ELR (cell line): Measurements from ENCODE around the gene NLRP3.
A peak's percentile ranks its signal among the peaks of the same experiment; 100 is the strongest.

Source experiments
- DNase-seq: peaks from one replicate; pipeline ENCODE4 v3.0.0-alpha.2; 2015; ENCODE audit warnings: low read depth

NLRP3 gene

DNA sequence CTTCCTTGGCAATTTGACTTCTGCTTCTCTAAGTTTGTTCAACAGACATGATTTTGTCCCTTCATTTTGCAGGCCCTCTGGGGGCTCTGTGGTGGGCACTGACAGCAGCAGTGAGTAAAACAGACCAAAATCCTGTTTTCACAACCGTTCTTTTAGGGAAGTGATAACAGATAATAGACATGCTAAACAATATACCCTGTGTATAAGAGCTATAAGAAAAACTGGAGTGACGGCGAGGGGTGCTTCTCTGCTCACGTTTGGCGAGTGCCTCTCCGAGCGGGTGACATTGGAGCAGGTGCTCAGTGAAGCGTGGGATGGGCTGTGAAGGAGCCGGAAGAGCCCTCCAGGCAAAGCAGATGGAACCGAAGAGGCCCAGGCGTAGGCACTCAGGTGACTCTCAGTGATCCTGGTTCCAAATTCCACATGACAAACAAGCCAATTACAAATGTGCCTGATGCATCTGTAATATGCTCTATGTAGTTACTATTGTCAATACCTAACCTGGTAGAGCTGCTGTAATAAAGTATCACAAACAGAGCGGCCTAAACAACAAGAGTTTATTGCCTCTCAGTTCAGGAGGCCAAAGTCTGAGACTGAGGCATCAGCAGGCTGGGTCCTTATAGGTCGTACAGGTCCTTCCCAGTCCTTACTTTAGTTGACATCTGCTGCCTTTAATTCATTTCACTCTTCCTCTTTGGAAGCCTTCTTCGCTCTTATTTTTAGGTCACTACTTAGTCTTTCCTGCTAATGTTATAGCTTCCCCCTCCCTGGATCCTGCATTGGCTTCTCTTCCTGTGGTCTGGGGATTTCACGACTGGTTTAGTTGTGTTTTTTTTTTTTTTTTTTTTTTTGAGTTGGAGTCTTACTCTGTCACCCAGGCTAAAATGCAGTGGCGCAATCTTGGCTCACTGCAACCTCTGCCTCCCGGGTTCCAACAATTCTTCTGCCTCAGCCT lies 21.9 kb downstream of the NLRP3 start:
- no peak for DNase-seq

DNA sequence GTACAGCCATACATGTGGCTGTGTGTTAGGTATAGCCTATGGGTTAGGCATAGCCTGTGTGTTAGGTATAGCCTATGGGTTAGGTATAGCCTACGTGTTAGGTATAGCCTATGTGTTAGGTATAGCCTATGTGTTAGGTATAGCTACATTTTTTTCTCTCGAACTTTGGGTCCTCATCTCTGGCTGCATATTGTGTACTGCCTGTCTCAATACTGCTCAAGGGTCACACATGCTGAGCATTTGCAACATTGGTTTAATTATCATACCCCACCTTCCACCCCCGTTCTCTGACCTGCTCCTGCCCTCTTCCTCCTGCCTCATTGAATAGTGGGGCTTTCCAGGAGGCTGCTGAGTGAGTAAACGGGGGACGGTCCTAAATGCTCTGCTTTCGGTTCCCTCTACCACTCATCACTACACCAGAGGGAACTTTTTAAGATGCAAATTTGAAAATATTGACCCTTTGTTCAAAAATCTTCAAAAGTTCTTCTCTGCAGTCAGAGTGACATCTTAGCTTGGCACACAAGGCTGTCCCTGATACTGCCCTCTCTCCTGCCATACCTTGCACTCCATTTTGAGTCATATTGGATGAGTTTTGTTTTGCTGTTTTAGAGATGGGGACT lies 24.1 kb downstream of the NLRP3 start:
- DNase-seq = no peak

DNA sequence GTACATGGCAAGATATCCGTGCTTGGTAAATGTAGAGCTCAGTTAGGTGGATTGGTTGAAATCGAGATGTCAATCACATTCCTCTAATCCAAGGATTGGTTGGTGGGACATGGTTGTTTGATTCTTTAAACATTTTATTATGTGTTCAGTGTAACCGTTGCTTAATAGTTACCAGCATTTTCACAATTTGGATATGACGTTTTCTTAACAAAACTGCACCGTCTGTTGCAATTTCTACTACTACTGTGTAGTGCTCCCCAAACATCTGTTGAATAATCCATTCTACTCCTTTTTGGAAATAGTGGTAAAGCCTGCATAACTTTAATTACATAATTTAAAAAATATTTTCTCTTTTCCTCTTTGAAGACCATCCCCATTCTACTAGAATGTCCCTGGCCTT lies 25.6 kb downstream of the NLRP3 start:
- DNase-seq = no peak

DNA sequence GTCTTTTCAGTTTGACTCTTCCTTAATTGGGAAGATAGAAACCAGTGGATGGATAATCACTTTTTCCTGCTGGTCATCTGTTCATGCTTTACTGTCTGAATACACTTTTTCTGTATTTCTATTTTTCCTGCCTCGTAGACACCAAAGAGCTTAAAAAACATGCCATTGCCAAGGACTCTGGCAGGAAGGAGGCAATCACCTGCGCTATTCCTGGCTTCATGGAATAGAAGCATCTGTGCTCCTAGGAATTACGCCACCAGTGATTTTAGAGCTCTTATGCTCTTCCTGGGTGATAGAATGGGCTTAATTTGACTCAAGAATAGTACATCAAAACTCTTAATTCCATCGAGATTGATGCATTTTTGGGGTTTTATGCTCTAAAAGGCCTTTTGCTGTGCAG lies 26.2 kb downstream of the NLRP3 start:
- no peak for DNase-seq

GRCh38 chr1:247443641-247444040 lies 27.7 kb downstream of the NLRP3 start:
- no peak for DNase-seq

GRCh38 chr1:247444571-247444970 lies 28.6 kb downstream of the NLRP3 start:
- no peak for DNase-seq

GRCh38 chr1:247445526-247446356 lies 29.8 kb downstream of the NLRP3 start:
- DNase-seq = no peak

DNA sequence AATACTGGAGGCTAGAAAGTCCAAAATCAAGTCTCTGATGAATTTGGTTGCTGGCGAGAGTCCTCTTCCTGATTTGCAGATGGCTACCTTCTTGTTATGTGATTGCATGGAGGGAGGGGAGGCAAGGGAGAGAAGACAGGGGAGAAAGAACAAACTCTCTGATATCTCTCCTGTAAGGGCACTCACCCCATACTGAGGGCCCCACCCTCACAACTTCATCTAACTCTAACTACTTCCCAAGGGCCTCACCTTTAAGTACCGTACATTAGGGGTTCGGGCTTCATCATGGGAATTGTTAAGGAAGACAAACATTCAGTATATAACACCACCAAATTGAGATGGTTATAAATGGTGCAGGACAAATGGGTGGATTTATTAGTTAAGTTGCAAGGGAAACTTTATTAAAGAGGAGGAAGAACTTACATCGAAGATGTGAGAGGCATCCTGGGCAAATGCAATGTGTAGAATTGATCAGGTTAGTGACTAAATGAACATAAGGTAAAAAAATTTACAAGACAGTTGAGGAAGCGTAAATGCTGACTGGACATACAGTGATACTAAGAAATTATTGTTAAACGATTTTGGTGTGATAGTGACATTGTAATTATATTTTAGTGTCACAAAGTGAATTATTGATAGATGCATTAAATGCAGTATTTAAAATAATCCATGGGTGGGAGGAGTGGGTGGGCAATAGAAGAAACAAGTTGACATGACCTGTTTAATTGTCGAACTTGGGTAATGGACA lies 31.4 kb downstream of the NLRP3 start:
- DNase-seq = no peak

- peak; percentile 27 for DNase-seq
These were observed 32.3 kb downstream of the NLRP3 start for GRCh38 chr1:247448107-247448791.

DNA sequence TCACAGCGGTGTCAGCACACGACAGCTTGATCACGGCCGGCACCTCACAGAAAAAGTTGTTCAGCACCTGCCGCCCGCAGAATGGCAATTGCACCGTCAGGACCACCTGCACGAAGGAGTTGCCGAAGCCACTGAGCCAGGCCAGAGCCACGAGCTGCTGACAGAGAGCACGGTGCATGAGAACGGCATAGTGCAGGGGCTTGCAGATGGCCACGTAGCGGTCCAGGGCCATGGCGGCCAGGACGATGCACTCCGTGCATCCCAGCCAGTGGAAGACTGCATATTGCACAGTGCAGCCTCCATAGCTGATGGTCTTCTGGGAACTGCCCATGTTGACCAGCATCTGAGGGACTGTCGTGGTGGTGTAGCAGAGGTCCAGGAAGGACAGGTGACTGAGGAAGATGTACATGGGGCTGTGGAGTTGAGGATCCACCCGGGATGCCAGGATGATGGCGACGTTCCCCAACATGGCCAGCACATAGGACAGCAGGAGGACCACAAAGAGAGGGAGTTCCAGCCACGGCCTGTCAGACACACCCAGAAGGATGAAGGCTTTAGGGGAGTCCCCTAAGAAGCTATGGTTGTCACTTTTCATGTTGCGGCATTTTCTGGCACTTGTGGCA lies 35.5 kb downstream of the NLRP3 start:
- no peak for DNase-seq

- DNase-seq = no peak
These were observed 36.6 kb downstream of the NLRP3 start for GRCh38 chr1:247452447-247453039.

- no peak for DNase-seq
These were observed 37.3 kb downstream of the NLRP3 start for GRCh38 chr1:247453245-247453644.

- no peak for DNase-seq
These were observed 38.0 kb downstream of the NLRP3 start for GRCh38 chr1:247453997-247454396.

- DNase-seq = no peak
These were observed 40.0 kb downstream of the NLRP3 start for GRCh38 chr1:247456021-247456420.

DNA sequence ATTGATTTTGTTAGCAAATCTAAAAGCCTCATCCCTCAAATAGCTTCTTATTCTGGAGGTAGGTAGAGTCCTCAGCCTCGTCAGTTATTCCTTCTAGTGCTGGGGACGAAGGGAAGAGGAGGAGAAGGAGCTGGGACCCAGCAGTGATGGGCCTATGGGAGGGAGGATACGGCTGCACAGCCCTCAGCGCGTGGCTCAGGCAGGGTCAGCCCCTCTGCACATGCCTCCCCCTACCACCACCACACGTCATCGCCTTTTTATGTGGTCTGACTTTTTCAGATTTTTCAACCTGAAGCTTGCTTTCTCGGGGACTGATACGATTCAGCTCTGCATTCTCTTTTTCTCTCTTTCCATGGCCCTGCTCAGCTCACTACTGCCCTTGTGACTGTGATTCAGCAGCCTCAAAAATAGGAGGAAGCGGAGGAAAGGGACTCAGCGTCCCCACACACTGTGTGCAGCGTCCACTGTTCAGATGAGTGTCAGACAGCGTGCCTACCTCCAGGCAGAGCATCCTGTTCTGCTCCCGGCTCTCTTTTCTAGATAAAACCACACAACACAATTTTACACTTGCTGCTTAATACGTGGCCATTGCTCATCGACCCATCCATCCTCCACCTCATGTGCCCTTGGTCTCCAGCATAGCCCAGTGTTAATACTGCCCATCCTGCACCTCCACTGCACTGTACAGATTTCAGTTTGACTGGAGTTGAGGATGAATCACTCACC lies 41.1 kb downstream of the NLRP3 start:
- peak; percentile 21 for DNase-seq

DNA sequence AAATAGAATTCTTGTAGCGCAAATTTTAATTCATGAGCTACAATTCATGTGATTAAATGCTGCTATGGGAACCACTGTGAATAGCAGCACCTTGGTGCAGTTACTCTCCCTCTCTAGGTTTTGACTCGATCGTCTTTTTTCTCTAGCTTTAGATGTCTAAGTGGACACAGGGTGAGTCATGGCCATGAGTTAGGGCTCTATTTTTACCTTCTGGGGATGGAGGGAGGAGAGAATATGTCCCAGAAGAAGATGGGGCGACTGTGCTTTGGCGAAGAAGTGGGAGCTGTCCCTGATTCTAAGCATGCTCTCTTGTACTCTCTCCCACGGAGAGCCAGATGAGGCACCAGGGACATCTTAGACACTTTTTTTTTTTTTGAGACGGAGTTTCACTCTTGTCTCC lies 43.5 kb downstream of the NLRP3 start:
- DNase-seq = peak; percentile 16

DNA sequence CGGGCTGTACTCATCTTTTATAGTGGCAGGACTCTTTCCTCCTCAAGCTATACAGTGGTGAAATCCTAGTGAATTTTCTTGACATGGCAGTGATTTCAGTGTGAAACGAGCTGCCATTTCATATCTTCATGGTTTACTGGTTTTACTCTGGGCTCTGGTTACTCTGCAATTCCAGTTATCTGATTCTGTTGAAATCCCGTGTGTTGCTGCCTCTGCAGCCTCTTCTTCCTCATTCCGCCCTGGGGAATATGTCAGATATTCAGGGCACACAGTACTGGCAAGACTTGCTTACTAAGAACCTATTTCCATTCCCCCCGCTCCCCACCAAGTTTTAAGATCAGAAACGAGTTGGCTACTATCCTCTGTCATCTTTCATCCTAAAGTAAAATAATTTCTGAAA lies 49.8 kb downstream of the NLRP3 start:
- no peak for DNase-seq

- no peak for DNase-seq
These were observed 51.2 kb downstream of the NLRP3 start for GRCh38 chr1:247467129-247467528.

- DNase-seq = no peak
These were observed 52.6 kb downstream of the NLRP3 start for GRCh38 chr1:247468481-247469140.
